GM18909 (cell line): ENCODE measurements around the gene ZFPM1.

Experiments used
- ATAC-seq: cut with Tn5 transposase; IDR thresholded peaks from one replicate; pipeline ENCODE4 v1.9.1; 2021; ENCODE audit warnings: mild to moderate bottlenecking; ENCODE audit not compliant: unreplicated experiment, poor library complexity

The ZFPM1 gene

GRCh38 chr16:88535191-88535856 is 82.2 kb downstream of the ZFPM1 start:
- ATAC-seq = no peak

- ATAC-seq = no peak
Measured at GRCh38 chr16:88535857-88536222, 82.8 kb downstream of the ZFPM1 start.

GRCh38 chr16:88536510-88536909 is 83.4 kb downstream of the ZFPM1 start:
- ATAC-seq = no peak

GRCh38 chr16:88536971-88537751 is 84.1 kb downstream of the ZFPM1 start:
- no peak for ATAC-seq

GRCh38 chr16:88537859-88538258 is 84.8 kb downstream of the ZFPM1 start:
- no peak for ATAC-seq

GRCh38 chr16:88538366-88539060 is 85.4 kb downstream of the ZFPM1 start:
- no peak for ATAC-seq

- no peak for ATAC-seq
Measured at GRCh38 chr16:88539261-88539651, 86.2 kb downstream of the ZFPM1 start.

- ATAC-seq = no peak
Measured at GRCh38 chr16:88539652-88540345, 86.7 kb downstream of the ZFPM1 start.

- no peak for ATAC-seq
Measured at GRCh38 chr16:88540346-88540977, 87.4 kb downstream of the ZFPM1 start.

GRCh38 chr16:88541831-88542616 is 88.9 kb downstream of the ZFPM1 start:
- ATAC-seq = no peak

GRCh38 chr16:88543230-88543813 is 90.2 kb downstream of the ZFPM1 start:
- ATAC-seq = no peak

GRCh38 chr16:88545781-88546180 is 92.7 kb downstream of the ZFPM1 start:
- no peak for ATAC-seq

- ATAC-seq = no peak
Measured at GRCh38 chr16:88548131-88548874, 95.2 kb downstream of the ZFPM1 start.

GRCh38 chr16:88548985-88549384 is 95.9 kb downstream of the ZFPM1 start:
- ATAC-seq = no peak

GRCh38 chr16:88549671-88550245 is 96.7 kb downstream of the ZFPM1 start:
- ATAC-seq = no peak

GRCh38 chr16:88550246-88550661 is 97.2 kb downstream of the ZFPM1 start:
- ATAC-seq = no peak

- no peak for ATAC-seq
Measured at GRCh38 chr16:88552166-88552565, 99.1 kb downstream of the ZFPM1 start.

GRCh38 chr16:88552815-88553214 is 99.7 kb downstream of the ZFPM1 start:
- no peak for ATAC-seq
